GM18868 (cell line): ENCODE data around the gene SLC16A8.

ENCODE experiments used
- ATAC-seq: cut with Tn5 transposase; IDR thresholded peaks from one replicate; pipeline ENCODE4 v1.9.1; 2021; ENCODE audit warnings: mild to moderate bottlenecking, moderate library complexity; ENCODE audit not compliant: unreplicated experiment

The SLC16A8 gene

GRCh38 chr22:38112381-38112780 lies 28.4 kb upstream of the SLC16A8 start:
- no peak for ATAC-seq

DNA sequence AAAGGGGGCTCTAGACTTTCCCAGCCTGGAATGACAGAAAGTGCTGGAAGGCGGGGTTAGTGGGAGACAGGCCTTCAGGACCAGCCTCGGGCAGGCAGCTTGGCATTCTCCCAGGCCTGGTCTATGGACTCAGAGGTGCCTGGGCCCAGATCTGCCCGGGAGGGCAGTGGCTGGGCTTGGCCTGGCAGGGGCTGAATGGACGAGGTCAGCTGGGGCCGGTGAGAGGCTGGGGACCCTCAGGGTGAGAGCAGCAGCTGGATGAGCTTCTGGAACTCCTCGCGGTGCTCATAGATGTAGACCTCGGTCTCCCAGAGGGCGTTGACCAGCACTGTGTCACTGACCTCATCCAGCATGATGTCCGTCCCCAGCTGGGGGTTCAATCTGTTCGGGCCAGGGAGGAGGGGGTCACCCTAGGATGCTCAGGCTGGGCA lies 28.0 kb upstream of the SLC16A8 start:
- no peak for ATAC-seq

GRCh38 chr22:38110863-38111852 lies 27.2 kb upstream of the SLC16A8 start:
- ATAC-seq = no peak

GRCh38 chr22:38110008-38110862 lies 26.3 kb upstream of the SLC16A8 start, which contains the start of gene BAIAP2L2:
TSS of gene BAIAP2L2 (minus strand) at chr22:38110684. CDS start at chr22:38110525, 159 bp downstream.
- no peak for ATAC-seq

DNA sequence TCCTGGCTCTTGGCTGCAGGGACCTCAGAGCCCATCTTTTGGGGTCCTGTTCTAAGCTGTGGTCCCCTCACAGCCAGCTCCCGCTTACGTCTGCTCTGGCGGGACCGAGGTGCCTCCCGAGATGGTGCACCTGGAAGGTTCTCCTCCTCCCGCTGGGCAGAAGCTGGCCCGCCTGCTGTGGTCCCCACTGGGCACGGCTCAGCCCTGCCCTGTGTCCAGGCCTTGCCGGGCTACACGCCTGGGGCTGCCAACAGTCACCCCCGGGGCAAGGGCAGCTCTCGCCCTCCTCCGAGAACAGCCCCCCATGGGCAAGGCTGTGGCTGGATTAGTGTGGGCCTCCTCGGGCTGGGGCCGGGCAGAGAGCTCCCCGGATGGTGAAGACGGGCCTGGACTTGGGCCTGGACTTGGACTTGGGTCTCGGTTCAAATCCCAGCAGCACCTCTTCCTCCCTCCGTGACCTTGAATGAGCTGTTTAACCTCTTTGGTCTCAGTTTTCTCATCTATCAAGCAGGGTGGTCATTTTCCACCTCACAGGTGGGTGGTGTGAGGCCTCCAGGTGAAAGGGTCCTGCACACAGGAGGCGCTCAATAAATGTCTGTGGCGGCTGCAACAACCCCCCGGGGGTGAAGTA lies 25.5 kb upstream of the SLC16A8 start:
- ATAC-seq = no peak

DNA sequence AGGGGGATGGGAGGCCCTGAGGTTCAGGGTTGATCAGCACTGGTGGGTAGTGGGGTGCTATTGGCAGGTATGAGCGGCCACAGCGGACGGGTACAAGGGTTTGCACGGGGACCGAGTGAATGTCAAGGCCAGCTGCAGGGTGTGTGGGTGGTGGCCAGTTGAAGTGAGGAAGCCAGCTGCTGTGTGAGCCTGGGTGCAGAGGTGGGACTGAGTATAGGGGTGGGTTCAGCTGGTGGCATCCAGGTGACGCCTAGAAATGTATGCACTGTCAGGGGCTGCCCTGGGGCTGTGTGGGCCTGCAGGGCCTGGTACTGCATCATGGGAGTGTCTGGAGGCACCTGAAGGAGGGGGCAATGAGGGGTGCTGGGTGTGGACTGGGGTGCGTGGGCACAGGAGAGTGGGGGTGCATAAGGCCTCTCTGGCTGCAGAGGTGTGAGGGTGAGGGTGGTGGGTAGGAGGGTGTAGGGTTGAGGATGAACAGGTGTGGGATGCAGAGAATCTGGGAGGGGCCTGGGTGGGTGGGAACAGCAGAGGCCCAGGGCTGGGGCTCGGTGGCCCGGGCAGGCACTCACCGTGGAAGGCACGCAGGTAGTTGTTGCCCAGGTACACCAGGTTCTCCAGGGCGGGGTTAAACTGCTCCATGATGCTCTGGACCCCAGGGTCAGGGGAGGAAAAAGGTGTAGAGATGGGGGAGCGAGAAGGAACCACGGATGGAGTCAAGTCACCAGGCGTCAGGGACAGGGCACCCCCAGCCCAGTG lies 24.8 kb upstream of the SLC16A8 start:
- no peak for ATAC-seq

GRCh38 chr22:38107692-38108515 lies 23.9 kb upstream of the SLC16A8 start:
- no peak for ATAC-seq

DNA sequence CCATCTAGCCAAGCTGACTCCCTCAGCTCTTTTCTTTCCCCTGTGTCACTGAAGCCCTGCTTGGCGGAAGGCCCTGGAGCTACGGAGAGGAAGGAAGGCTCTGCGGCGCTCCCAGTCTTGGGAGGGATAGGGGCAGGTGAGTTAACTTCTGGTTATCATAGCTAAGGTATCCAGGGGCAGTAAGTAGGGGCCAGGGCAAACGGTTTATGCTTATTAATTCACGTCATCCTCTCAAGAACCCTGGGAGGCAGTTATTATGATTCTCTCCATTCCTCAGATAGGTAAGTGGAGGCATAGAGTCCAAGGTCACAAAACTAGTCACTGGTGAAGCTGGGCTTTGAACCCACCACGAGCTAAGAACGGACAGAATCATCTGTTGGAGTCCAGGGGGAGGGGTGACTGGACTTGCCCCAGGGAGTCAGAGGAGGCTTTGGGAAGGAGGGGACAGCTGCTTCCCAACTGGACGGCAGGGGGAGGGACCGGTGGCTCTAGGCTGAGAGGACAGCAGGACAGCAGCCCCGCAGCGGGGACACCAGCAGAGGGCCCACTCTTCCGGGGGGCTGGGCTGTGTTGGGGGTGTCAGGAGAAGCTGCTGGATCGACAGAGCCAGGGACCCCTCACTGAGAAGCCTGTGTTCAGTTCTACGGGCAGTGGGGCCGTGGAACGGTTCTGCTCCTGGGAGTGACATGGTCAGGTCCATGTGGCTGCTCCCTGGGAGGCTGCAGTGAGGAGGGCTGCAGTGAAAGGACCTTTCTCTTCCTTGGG lies 23.0 kb upstream of the SLC16A8 start:
- no peak for ATAC-seq

- no peak for ATAC-seq
These were observed 20.1 kb upstream of the SLC16A8 start for GRCh38 chr22:38104084-38104483.

- ATAC-seq = no peak
These were observed 19.7 kb upstream of the SLC16A8 start for GRCh38 chr22:38103641-38104040.

- ATAC-seq = no peak
These were observed 14.6 kb upstream of the SLC16A8 start for GRCh38 chr22:38098410-38099249.

- no peak for ATAC-seq
These were observed 13.8 kb upstream of the SLC16A8 start for GRCh38 chr22:38097557-38098409.

DNA sequence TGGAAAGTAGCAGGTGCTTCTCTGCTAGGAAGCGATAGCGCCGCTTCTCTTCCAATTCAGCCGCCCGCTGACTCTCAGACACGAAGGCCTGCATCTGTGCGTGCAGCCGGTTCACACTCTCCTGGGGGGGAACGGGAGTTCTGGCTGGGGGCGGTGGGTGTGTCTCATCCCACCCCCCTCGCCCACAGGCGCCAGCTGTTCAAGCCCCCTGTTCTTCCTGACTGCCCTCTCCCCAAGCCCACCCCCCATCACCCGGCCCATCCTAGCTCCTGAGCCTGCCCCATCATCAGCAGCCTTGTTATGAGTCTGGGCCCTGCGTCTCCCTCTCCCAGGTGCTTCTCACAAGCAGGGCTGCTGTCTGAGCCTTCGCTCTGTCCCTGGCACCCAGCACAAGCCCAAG lies 13.1 kb upstream of the SLC16A8 start:
- ATAC-seq = no peak

DNA sequence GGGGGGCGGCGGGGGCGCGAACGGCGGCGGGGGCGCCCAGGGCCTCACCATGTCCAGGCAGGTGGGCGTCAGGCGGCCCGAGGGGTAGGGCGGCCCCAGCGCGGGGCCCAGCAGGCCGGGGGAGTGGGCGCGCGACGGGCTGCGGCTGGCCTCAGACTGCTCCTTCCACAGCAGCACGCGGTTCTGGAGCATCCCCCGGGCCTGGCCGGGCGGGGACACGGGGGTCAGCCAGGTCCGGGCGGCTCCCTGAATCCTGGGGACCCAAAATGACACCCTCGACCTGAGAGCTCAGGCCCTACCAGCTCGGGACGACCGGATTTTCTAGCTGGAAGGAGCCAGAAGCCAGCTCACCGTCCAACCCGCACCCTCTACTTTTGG lies 5.5 kb upstream of the SLC16A8 start:
- ATAC-seq = no peak

DNA sequence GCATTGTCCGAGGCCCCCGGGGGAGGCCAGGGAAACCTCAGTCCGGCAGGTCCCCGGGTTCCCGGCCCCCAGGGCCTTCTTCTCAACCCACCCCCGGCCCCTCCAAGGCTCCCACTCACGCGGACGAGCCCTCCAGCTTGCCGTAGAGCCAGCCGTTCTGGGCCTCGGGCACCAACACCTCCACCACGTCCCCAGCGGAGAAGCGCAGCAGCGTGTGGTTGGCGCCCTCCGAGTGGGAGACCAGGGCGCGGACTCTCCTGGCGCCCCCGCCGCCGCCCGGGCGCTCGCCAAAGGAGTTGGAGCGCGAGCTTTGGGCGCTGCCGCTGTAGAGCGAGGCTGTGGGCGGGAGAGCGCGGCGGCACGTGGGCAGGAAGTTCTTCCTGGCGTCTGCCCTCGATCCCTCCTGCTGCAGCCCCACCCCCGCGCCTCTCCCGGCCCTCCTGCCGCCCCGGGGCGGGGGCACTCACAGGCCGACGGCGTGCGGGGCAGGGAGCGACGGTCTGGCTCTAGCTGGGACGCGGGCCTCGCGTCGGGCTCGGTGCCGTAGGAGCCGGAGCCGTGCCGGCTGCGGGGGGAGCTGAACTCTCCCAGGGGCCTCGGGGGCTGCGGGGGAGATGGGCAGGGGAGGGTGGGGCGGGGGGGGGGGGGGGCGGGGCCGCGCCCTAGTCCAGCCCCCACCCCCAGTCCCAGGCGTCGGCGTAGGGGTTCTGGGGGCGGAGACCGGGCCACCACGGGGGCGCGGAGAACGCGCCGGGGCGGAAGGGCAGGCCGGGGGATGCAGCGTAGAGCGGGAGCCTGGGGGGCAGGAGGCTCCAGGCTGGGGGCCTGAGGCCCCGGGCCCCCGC lies 4.9 kb upstream of the SLC16A8 start:
- ATAC-seq = no peak

DNA sequence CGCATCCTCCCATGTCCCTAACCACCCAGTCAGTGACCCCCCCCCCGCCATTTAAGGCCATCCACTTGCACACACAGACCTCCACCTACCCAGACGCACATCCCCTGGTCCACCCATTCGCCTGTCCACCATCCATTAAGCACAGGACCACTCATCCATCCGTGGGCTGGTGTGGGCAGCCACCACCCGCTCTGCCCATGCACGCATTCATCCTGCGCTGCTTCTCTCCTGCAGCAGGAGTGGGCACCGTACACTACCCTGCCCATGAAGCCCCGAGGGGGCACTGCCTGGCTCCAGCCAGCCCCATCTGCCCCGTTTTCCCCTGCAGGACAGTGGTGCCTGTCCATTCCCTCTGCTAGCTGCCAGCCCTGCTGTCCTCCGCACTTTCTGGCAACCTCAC lies 3.9 kb upstream of the SLC16A8 start:
- ATAC-seq = no peak
